ENCODE results near the gene LRP5. TPM values are rescaled to one million over a fixed set of nuclear protein-coding genes. Genes with fewer than 3 reads are reported as not detected.
A peak's percentile ranks its signal among the peaks of the same experiment; 100 is the strongest.

LRP5 gene
- polyA plus RNA-seq (ENCODE audit: insufficient read length in 3 of 3), result 10 to 100 TPM; 32.2 to 40.2 (median 33.6) TPM

GRCh38 chr11:68312117-68312779 is at the start of gene LRP5:
Gene LRP5 (plus strand): TSS chr11:68312591. CDS start chr11:68312715, 124 bp downstream.
- no peak for DNase-seq (ENCODE audit: low read depth in 3 of 3, low spot score in 2 of 3)

GRCh38 chr11:68263444-68264035 is 48.9 kb upstream of the LRP5 start:
- no peak for DNase-seq (ENCODE audit: low read depth in 3 of 3, low spot score in 2 of 3)

GRCh38 chr11:68264244-68264643 is 48.1 kb upstream of the LRP5 start:
- DNase-seq (ENCODE audit: low read depth in 3 of 3, low spot score in 2 of 3), result no peak

DNA sequence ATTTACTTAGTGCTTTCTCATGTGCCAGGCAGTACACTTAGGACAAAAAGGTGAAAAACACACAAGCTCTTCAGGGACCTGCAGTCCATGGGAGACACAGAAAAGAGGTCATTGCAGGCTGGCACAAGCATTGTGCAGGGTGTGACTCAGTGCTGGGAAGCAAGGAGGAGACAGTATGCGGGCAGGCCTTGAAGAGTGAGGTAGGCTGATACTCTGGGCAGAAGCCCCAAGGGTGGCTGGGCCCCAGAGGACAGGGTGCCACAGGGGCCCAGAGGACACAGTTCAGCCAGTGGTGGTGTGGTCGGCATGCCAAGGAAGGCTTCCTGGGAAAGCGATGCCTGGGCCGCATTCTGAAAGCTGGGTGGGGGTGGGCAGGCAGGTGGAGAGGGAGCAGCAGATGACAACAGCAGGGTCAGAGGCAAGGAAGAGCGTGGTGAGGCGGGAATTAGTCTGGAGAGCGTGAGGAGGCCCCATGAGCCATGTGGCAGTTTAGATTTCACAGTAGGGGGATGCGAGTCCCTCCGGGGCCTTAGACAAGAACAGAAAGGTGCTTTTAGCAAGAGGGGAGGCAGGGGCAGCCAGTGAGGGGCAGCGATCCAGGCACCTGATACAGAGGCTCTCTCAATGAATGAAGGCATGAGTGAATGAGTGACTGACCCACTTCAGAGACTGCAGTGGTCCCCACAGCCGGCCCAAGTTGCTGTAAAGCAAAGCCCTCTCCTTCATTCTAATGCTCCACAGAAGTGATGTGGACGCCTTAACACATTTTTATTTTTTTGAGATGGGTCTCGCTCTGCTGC is 47.5 kb upstream of the LRP5 start:
- DNase-seq (ENCODE audit: low read depth in 3 of 3, low spot score in 2 of 3), result no peak

DNA sequence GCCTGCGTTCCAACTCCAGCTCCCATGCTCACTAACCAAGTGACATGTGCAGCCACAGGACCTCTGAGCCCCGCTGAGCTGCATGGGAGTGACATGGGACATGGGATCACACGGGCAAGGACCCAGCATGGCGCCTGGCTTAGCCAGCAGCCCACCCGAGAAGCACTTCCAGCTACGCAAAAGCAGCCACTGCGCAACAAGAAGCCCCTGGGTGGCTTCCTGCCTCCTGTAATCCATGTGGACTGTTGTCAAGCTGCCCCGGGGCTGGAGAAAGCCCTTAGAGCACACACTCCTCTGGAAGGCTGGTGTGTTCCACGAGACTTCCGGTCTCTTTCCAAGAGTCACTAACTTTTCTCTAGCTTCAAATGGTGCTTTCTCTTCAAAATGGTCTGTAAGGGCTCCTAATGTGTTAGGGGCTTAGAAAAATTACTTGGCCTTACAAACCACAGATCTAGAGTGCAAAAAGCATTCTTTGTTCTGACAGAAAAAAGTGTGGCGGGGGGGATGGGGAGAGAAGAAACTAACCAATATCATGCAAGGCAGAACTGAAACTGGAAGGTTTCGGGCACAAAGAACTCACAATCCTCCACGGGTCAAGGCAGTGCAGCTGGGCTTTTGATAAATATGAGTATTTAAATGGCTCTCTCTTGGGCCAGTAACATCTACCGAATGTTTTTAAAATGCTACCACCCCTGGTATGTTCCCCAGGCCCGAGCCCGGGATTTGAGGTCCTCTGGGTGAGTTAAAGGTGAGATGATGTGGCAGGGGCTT is 46.1 kb upstream of the LRP5 start:
- no peak for DNase-seq (ENCODE audit: low read depth in 3 of 3, low spot score in 2 of 3)

- DNase-seq (ENCODE audit: low read depth in 3 of 3, low spot score in 2 of 3), result no peak
Measured at GRCh38 chr11:68266936-68267880, 45.2 kb upstream of the LRP5 start.

GRCh38 chr11:68267881-68268240 is 44.5 kb upstream of the LRP5 start:
- DNase-seq (ENCODE audit: low read depth in 3 of 3, low spot score in 2 of 3), result no peak

DNA sequence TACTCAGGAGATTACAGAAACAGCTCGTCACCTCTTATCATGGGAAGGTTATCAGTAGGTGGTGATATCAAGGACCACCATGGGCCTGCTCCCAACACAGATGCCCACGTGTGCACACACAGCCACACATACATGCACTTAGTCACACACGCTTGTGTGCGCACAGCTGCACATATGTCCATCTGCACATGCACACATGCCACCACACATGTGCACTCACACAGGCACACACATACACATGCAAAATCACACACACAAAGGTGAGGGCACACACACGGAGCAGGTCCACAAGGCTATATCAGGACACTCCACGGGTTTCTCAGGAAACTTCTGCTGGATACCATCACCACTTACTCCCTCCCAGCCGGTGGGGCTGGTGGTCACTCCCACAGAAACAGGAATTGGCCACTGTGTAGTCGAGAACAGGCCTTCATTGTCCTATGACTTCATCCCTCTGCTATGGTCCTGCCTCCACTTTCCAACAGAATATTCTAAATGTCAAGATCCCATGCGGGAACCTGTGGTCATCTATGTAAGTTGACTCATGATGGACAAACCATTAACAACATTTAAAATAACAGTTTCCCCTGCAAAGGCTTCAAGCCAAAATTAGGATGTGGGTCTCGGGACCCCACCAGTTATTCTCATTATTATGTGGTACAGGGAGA is 42.8 kb upstream of the LRP5 start:
- DNase-seq (ENCODE audit: low read depth in 3 of 3, low spot score in 2 of 3), result no peak

GRCh38 chr11:68270196-68271022 is 42.0 kb upstream of the LRP5 start:
- DNase-seq (ENCODE audit: low read depth in 3 of 3, low spot score in 2 of 3), result peak in 1 of 3 donors; percentile 12

DNA sequence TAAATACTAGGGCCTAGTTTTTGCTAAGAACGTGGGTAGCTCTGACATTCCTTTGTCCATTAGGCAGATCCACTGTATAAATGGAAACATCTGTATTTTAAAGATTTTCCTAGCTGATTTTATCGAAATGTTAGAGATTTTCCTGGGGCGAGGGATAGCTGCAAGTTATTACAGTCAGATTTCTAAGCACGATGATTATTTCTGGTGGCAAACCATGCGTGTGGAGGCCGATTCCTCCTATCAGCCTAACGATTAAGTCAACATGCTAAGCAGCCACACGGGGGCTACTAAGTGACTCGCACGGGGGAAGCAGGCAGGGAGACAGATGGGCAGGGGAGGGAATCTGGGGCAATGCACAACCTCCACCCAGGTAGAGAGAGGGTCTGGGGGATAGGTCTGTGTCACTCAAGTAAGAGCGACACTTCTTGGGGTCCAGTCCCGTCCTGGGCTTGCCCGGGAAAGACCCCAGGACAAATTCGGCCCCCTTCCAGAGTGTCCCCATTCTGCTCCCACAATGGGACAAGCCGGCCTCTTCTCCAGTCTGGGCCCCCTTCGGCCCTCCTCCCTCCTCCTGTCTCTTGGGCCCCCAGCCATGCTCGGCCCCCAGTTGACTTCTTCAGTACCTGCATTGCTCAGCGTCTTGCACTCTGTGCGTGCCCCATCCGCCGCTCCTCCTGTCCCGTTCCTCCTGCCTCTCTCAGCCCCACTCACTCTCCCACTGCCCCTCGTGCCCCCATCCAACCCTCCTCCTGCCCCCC is 41.2 kb upstream of the LRP5 start:
- peak; percentile 47 to 53 (median 49) for DNase-seq (ENCODE audit: low read depth in 3 of 3, low spot score in 2 of 3)

- peak; percentile 76 to 88 (median 87) for DNase-seq (ENCODE audit: low read depth in 3 of 3, low spot score in 2 of 3)
Measured at GRCh38 chr11:68271781-68272608, 40.4 kb upstream of the LRP5 start, which contains the start of gene C11orf24. Gene C11orf24 (minus strand): TSS chr11:68271973. CDS start chr11:68263767, 8,206 bp downstream.

DNA sequence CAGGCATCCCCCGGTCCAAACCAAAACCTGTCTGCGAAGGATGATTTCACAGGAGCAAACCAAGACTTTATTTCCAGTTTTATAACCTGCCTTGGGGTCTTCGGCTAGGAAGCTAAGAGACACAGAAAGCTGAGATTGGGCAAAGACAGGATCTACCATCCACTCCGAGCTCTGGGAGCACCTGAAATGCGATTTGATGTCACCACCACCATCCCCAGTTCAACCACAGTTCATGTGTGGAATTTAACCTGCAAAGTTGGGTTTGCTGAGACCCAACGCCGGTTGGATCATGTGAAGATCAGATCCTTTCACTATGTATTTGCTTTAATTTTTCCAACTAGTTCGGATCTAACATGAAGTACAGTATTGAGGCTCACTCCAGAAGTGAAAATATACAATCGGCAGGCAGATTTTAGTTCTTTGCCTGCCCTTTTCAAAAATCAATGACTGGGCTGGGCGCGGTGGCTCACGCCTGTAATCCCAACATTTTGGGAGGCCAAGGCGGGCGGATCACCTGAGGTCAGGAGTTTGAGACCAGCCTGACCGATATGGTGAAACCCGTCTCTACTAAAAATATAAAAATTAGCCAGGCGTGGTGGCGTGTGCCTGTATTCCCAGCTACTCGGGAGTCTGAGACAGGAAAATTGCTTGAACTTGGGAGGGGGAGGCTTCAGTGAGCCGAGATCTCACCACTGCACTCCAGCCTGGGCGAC is 39.2 kb upstream of the LRP5 start:
- no peak for DNase-seq (ENCODE audit: low read depth in 3 of 3, low spot score in 2 of 3)

DNA sequence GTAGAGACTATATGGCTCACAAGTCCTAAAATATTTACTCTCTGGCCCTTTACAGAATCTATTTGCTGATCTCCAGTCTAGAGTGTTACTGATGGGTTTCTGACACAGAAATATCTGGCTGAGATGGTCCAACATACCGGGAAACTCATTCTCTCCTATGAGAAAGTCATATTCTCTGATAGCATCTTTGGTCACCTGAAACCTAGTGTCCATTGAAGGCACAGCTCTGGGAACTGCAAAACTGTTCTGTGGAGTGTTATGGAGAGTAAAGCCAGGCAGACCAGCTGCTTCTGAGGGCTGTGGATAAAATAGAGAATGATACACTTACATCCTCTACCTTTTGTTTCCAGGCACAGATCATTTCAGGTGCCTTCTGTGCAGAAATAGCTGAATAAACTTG is 38.1 kb upstream of the LRP5 start:
- no peak for DNase-seq (ENCODE audit: low read depth in 3 of 3, low spot score in 2 of 3)

DNA sequence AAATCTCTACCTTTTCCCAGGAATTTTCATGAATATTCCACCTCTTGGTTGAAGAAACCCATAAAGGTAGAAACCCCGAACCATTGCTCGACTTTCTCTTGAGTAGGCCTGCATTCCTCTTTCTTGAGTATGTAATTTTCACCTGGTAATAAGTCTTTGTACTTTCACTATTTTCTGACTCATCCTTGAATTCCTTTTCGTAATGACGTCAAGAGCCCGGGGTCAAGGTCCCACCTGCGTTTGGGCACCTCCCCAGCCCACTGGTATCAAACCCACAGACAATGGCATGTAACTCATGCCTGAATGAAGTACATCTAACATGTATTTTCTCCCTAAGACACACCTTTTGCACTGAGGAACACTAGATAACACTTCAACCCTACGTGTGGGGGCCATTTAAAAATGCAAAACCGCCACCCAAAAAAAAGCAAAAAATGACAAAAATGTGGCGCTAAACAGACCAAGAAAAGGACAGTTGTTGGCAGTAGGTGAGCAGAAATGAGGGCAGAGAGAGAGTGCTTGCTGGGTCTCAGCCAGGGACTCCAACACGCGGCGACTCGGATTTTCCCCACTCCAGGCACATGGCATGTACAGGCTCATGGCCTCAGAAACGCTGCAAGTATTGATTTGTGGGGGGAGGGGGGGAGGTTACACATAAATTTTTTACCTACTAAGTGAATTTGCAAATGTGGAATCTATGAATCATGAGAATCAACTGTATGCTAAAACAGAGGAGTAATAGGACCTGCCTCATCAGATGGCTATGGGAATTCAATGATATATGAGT is 36.5 kb upstream of the LRP5 start:
- DNase-seq (ENCODE audit: low read depth in 3 of 3, low spot score in 2 of 3), result no peak

DNA sequence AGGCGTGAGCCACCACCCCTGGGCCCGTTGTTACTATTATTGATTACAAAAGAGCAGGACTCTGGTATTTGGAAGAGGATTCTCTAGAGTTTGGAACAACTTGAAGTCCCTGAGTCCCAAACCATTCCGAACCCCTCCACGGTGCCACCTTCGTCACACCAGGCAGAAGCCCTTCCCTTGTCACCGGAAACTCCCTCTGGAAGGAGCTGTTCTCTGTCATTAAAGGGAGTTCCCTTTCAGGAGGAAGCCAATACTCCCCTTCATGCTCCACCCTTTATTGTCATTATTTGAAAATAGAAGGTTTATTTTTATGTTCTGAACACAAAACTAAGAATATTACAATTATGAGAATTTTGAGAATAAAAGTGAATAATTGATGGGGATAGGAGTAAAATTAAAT is 35.5 kb upstream of the LRP5 start:
- DNase-seq (ENCODE audit: low read depth in 3 of 3, low spot score in 2 of 3), result no peak
